HG02763 (cell line): ENCODE data around the gene KLHL13.
A peak's percentile ranks its signal among the peaks of the same experiment; 100 is the strongest.
"Not testable (repeated sequence)": the region's sequence is repeated elsewhere in the genome, so short reads cannot be mapped to it uniquely, and the experiment has no call there.

Experiments used
- ATAC-seq: cut with Tn5 transposase; IDR thresholded peaks from one replicate; pipeline ENCODE4 v1.9.1; 2021; ENCODE audit warnings: mild to moderate bottlenecking, moderate library complexity; ENCODE audit not compliant: unreplicated experiment

Gene KLHL13

GRCh38 chrX:118074196-118074595 is 42.4 kb downstream of the KLHL13 start:
- ATAC-seq: no peak

GRCh38 chrX:118066867-118067515 is 49.6 kb downstream of the KLHL13 start:
- ATAC-seq: no peak

- peak; percentile 64 for ATAC-seq
Measured at GRCh38 chrX:118062817-118063615, 53.6 kb downstream of the KLHL13 start.

GRCh38 chrX:118062048-118062789 is 54.4 kb downstream of the KLHL13 start:
- ATAC-seq: peak; percentile 45

- no peak for ATAC-seq
Measured at GRCh38 chrX:118058924-118059323, 57.7 kb downstream of the KLHL13 start.

- ATAC-seq: no peak
Measured at GRCh38 chrX:118056870-118057269, 59.7 kb downstream of the KLHL13 start.

- no peak for ATAC-seq
Measured at GRCh38 chrX:118049713-118050112, 66.9 kb downstream of the KLHL13 start.

GRCh38 chrX:118047446-118048186 is 69.0 kb downstream of the KLHL13 start:
- ATAC-seq: no peak

- no peak for ATAC-seq
Measured at GRCh38 chrX:118039591-118039990, 77.0 kb downstream of the KLHL13 start.

GRCh38 chrX:118038614-118039365 is 77.8 kb downstream of the KLHL13 start:
- no peak for ATAC-seq

GRCh38 chrX:118026631-118027030 is 90.0 kb downstream of the KLHL13 start:
- ATAC-seq: no peak

- ATAC-seq: no peak
Measured at GRCh38 chrX:118025226-118025625, 91.4 kb downstream of the KLHL13 start.

GRCh38 chrX:118024482-118024881 is 92.1 kb downstream of the KLHL13 start:
- no peak for ATAC-seq

GRCh38 chrX:118022753-118023152 is 93.9 kb downstream of the KLHL13 start:
- ATAC-seq: no peak

GRCh38 chrX:118016422-118016821 is 100.2 kb downstream of the KLHL13 start:
- ATAC-seq: no peak

- ATAC-seq: not testable (repeated sequence)
Measured at GRCh38 chrX:118002417-118002816, 114.2 kb downstream of the KLHL13 start.

- ATAC-seq: no peak
Measured at GRCh38 chrX:118000518-118000917, 116.1 kb downstream of the KLHL13 start.

GRCh38 chrX:117998171-117998570 is 118.4 kb downstream of the KLHL13 start:
- no peak for ATAC-seq

GRCh38 chrX:117996918-117997480 is 119.6 kb downstream of the KLHL13 start:
- no peak for ATAC-seq

GRCh38 chrX:117996408-117996807 is 120.2 kb downstream of the KLHL13 start:
- ATAC-seq: no peak
